Liver (tissue), 9 donors: Measurements from ENCODE around the gene VENTX. TPM values are rescaled to one million over a fixed set of nuclear protein-coding genes. Genes with fewer than 3 reads are reported as not detected.

Experiments
- DNase-seq: peaks from one replicate; pipeline ENCODE4 v3.0.0-alpha.2; 2017; ENCODE audit warnings: low spot score
- H3K27ac ChIP-seq, 2 donors: one replicate each; pipeline ENCODE4 v1.7.0; 2013; ENCODE audit warnings: inconsistent platforms in 2 of 2, low read length in 2 of 2, control low read depth in 1 of 2, low read depth in 1 of 2, mild to moderate bottlenecking in 1 of 2
- H3K27me3 ChIP-seq, 4 donors: one replicate each; pipeline versions ENCODE4 v1.6.1 to v1.7.0; 2013; ENCODE audit warnings: low read length in 3 of 4, inconsistent platforms in 1 of 4, mild to moderate bottlenecking in 1 of 4, moderate library complexity in 1 of 4; ENCODE audit not compliant: control insufficient read depth in 4 of 4, insufficient read depth in 4 of 4
- H3K36me3 ChIP-seq, 4 donors: one replicate each; pipeline versions ENCODE4 v1.6.1 to v1.7.0; 2013; ENCODE audit warnings: low read length in 3 of 4, mild to moderate bottlenecking in 3 of 4, low read depth in 1 of 4, moderate library complexity in 1 of 4; ENCODE audit not compliant: control insufficient read depth in 4 of 4, insufficient read depth in 3 of 4
- H3K4me1 ChIP-seq, 4 donors: one replicate each; pipeline versions ENCODE4 v1.6.1 to v1.7.0; 2013; ENCODE audit warnings: low read length in 3 of 4, mild to moderate bottlenecking in 3 of 4, moderate library complexity in 1 of 4; ENCODE audit not compliant: control insufficient read depth in 4 of 4, insufficient read depth in 4 of 4
- H3K4me3 ChIP-seq, 3 donors: one replicate each; pipeline versions ENCODE4 v1.6.1 to v1.7.0; 2013; ENCODE audit warnings: low read length in 3 of 3, control low read depth in 1 of 3, low read depth in 1 of 3, mild to moderate bottlenecking in 1 of 3
- H3K9ac ChIP-seq, 2 donors: one replicate each; pipeline ENCODE4 v1.7.0; 2013; ENCODE audit warnings: low read length in 2 of 2, mild to moderate bottlenecking in 2 of 2, moderate library complexity in 2 of 2, control low read depth in 1 of 2, low read depth in 1 of 2
- H3K9me3 ChIP-seq, 4 donors: one replicate each; pipeline versions ENCODE4 v1.6.1 to v1.7.0; 2013; ENCODE audit warnings: low read length in 3 of 4; ENCODE audit not compliant: control insufficient read depth in 4 of 4
- ATF3 ChIP-seq: IDR thresholded peaks from 2 replicates; pipeline ENCODE4 v1.6.1; 2016; ENCODE audit warnings: antibody characterized with exemption
- EGR1 ChIP-seq, 2 donors: IDR thresholded peaks; 2 replicates each; pipeline ENCODE4 v1.6.1; 2016 to 2018; ENCODE audit warnings: antibody characterized with exemption in 2 of 2, low read depth in 2 of 2
- FOXA1 ChIP-seq: IDR thresholded peaks from 2 replicates; pipeline ENCODE4 v1.6.1; 2016; ENCODE audit warnings: antibody characterized with exemption
- HNF4A ChIP-seq, 2 donors: conservative IDR thresholded peaks; 2 replicates each; pipeline ENCODE4 v1.6.1; 2016; ENCODE audit warnings: antibody characterized with exemption in 2 of 2, mild to moderate bottlenecking in 2 of 2
- HNF4G ChIP-seq: IDR thresholded peaks from 2 replicates; pipeline ENCODE4 v1.6.1; 2016; ENCODE audit warnings: antibody characterized with exemption
- JUND ChIP-seq, 2 donors: IDR thresholded peaks; 2 replicates each; pipeline ENCODE4 v1.6.1; 2016; ENCODE audit warnings: antibody characterized with exemption in 2 of 2
- NR2F2 ChIP-seq: IDR thresholded peaks from 2 replicates; pipeline ENCODE4 v1.6.1; 2016; ENCODE audit warnings: antibody characterized with exemption
- RAD21 ChIP-seq, 2 donors: IDR thresholded peaks; 2 replicates each; pipeline ENCODE4 v1.6.1; 2016; ENCODE audit warnings: antibody characterized with exemption in 2 of 2, mild to moderate bottlenecking in 2 of 2
- RXRA ChIP-seq, 2 donors: IDR thresholded peaks; 2 replicates each; pipeline ENCODE4 v1.6.1; 2017 to 2018; ENCODE audit warnings: antibody characterized with exemption in 2 of 2, mild to moderate bottlenecking in 1 of 2
- TAF1 ChIP-seq: conservative IDR thresholded peaks from 2 replicates; pipeline ENCODE4 v1.6.1; 2016; ENCODE audit warnings: antibody characterized with exemption, mild to moderate bottlenecking
- YY1 ChIP-seq: IDR thresholded peaks from 2 replicates; pipeline ENCODE4 v1.6.1; 2016; ENCODE audit warnings: antibody characterized with exemption, mild to moderate bottlenecking
- WGBS: extraction: QIAGEN DNeasy Blood & Tissue Kit; methylation state at CpG from one replicate; pipeline ENCODE4 v1.1.7; 2013; 5-methylcytosine and 5-hydroxymethylcytosine counted together
- polyA plus RNA-seq, 2 donors: library from polyadenylated mRNA; stranded (reverse) in 1 of 2; unstranded in 1 of 2; fragments of 200-250 nt in 1 of 2; fragments of >200 nt in 1 of 2; fragmentation: Nextera tagmentation in 1 of 2; extraction: Ambion mirVana in 1 of 2; gene quantifications; one replicate each; pipeline versions ENCODE4 v1.2.1 to v1.2.3, GENCODE V29; 2013 to 2015
- total RNA-seq, 2 donors: library from RNA; depleted of rRNA; stranded (reverse); fragments of >200 nt; gene quantifications; one replicate each; pipeline ENCODE4 v1.2.3, GENCODE V29; 2014
- TF ChIP-seq, protein P1 (sequence below): fragments of 150-350 bp; IDR thresholded peaks from 2 replicates; pipeline ENCODE4 v1.5.1; 2017; ENCODE audit warnings: improper control_type of control experiment, low read depth, low read length; ENCODE audit not compliant: missing input control
- TF ChIP-seq, protein P2 (sequence below): IDR thresholded peaks from 2 replicates; pipeline ENCODE4 v1.6.1; 2016; ENCODE audit warnings: antibody characterized with exemption
- TF ChIP-seq, protein P3 (sequence below): IDR thresholded peaks from 2 replicates; pipeline ENCODE4 v1.6.1; 2016; ENCODE audit warnings: antibody characterized with exemption
- donor health status: healthy.
- donor health status: healthy.
- donor health status: healthy.
- donor health status: healthy.
- donor health status: healthy.

The VENTX gene
- total and polyA plus RNA-seq, 4 donors = 0.05 to 0.25 (median 0.09) TPM

- TF ChIP-seq, protein P1, sequence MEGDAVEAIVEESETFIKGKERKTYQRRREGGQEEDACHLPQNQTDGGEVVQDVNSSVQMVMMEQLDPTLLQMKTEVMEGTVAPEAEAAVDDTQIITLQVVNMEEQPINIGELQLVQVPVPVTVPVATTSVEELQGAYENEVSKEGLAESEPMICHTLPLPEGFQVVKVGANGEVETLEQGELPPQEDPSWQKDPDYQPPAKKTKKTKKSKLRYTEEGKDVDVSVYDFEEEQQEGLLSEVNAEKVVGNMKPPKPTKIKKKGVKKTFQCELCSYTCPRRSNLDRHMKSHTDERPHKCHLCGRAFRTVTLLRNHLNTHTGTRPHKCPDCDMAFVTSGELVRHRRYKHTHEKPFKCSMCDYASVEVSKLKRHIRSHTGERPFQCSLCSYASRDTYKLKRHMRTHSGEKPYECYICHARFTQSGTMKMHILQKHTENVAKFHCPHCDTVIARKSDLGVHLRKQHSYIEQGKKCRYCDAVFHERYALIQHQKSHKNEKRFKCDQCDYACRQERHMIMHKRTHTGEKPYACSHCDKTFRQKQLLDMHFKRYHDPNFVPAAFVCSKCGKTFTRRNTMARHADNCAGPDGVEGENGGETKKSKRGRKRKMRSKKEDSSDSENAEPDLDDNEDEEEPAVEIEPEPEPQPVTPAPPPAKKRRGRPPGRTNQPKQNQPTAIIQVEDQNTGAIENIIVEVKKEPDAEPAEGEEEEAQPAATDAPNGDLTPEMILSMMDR = no peak
- TF ChIP-seq JUND (IDR thresholded peaks at IDR 0.05) (no peak), TAF1 (no peak), YY1 (no peak), FOXA1 (no peak)
- TF ChIP-seq, protein P2, sequence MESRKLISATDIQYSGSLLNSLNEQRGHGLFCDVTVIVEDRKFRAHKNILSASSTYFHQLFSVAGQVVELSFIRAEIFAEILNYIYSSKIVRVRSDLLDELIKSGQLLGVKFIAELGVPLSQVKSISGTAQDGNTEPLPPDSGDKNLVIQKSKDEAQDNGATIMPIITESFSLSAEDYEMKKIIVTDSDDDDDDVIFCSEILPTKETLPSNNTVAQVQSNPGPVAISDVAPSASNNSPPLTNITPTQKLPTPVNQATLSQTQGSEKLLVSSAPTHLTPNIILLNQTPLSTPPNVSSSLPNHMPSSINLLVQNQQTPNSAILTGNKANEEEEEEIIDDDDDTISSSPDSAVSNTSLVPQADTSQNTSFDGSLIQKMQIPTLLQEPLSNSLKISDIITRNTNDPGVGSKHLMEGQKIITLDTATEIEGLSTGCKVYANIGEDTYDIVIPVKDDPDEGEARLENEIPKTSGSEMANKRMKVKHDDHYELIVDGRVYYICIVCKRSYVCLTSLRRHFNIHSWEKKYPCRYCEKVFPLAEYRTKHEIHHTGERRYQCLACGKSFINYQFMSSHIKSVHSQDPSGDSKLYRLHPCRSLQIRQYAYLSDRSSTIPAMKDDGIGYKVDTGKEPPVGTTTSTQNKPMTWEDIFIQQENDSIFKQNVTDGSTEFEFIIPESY = no peak
Observed at GRCh38 chr10:133267829-133268228, 30.2 kb downstream of the VENTX start (continued).

DNA sequence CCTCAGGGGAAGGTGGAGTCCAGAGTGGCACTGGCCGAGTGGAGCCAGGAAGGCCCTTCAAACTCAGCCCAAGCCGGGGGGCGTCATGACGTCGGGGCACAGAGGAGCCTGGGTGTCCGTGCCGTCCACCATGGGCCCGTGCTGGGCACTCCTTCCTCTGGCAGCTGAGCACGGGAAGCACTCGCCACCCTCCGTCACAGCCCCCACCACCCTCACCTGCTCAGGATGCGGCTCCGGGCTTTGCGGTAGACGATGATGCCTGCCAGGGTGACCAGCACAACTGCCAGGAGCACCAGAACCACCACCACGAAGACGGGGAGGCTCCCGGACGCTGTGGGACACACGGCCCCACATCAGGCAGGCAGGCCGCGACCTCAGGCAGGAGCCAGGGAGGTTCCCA lies 30.9 kb downstream of the VENTX start:
- TF ChIP-seq HNF4G (no peak), RAD21 (IDR thresholded peaks at IDR 0.05) (no peak), NR2F2 (no peak), EGR1 (IDR thresholded peaks at IDR 0.05; ENCODE audit: low read depth in 2 of 2) (no peak), HNF4A (conservative IDR thresholded peaks at IDR 0.05) (no peak), FOXA1 (no peak), JUND (IDR thresholded peaks at IDR 0.05) (no peak), TAF1 (no peak), ATF3 (no peak), RXRA (IDR thresholded peaks at IDR 0.05) (no peak)
- TF ChIP-seq, protein P1 = no peak
- TF ChIP-seq, protein P3, sequence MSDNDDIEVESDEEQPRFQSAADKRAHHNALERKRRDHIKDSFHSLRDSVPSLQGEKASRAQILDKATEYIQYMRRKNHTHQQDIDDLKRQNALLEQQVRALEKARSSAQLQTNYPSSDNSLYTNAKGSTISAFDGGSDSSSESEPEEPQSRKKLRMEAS = no peak
- TF ChIP-seq, protein P2 = no peak
- H3K4me3 ChIP-seq = no peak overlapping the region
- H3K9ac ChIP-seq = no peak overlapping the region
- H3K27me3 ChIP-seq = no peaks in the 10 kb centered on the region
- no peaks in the 10 kb centered on the region for H3K9me3 ChIP-seq
- no peak for DNase-seq
- WGBS = 97% methylated on average over 22 of the region's 22 CpGs
- peaks cover 7 to 28% (median 11%) of the 10 kb centered on the region in 4 donors for H3K36me3 ChIP-seq
- H3K27ac ChIP-seq = no peak overlapping the region
- H3K4me1 ChIP-seq = no peaks in the 10 kb centered on the region
